NCI-H69 (cell line): Measurements from ENCODE around the gene TUBGCP6.
"Not testable (repeated sequence)": the region's sequence is repeated elsewhere in the genome, so short reads cannot be mapped to it uniquely, and the experiment has no call there.

Experiments
- DNase-seq: peaks from one replicate; lab custom pipeline; 2025; lab: John Stamatoyannopoulos, UW

Gene TUBGCP6

DNA sequence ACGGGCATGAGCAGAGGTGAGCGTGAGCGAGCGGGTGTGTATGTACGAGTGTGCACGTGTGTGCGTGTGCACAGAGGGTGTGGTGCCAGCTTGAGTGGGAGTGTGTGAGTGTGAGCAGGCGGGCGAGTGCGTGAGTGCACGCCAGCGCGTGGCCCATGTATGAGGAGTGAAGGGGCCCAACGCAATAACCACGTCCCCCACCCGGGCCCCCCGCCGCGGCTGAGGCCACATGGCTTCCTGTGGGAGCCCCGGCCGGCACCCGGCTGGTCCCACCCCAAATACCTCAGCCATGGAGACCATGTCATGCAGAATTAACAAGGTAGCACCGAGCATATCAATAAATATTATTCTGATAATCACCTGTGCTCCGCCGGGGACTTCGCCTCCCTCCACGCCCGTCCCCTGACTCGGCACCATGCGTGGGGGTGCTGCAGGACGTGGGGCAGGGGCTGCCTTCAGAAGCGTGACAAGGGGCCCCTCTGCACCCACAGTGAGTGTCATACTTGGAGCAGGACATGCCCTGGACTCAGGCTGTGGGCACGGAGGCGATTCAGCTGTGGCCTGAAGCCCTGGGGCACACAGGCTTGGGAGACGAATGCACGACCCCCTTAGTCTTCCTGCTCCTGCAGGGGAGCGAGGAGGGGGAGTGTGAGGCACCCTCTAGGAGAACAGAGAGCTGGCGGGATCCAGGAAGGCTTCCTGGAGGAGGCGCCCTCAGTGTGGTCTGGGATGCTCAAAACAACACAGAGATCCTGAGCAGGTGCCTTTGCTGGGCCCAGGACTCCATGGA is 64.7 kb downstream of the TUBGCP6 start:
- no peak for DNase-seq

- no peak for DNase-seq
Measured at GRCh38 chr22:50178871-50179869, 65.7 kb downstream of the TUBGCP6 start.

GRCh38 chr22:50178471-50178864 is 66.4 kb downstream of the TUBGCP6 start:
- no peak for DNase-seq

GRCh38 chr22:50177537-50178470 is 67.0 kb downstream of the TUBGCP6 start:
- DNase-seq = no peak

GRCh38 chr22:50176850-50177536 is 67.8 kb downstream of the TUBGCP6 start:
- no peak for DNase-seq

GRCh38 chr22:50175921-50176849 is 68.6 kb downstream of the TUBGCP6 start:
- no peak for DNase-seq

DNA sequence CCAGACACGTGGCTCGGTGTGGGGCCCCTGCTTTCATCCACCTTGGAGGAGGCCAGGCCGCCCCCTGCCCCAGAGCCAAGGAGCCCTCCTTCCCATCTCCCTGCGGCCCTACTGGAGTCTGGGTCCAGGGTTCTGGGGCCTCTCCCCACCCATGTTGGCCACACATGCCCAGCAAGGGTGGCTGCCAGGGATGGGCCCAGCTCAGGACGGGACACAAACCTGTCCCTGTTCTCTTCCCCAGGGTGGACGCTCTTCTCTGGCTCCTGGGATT is 69.7 kb downstream of the TUBGCP6 start:
- no peak for DNase-seq

GRCh38 chr22:50174382-50175190 is 70.2 kb downstream of the TUBGCP6 start:
- DNase-seq = no peak

- no peak for DNase-seq
Measured at GRCh38 chr22:50173983-50174355, 70.9 kb downstream of the TUBGCP6 start.

DNA sequence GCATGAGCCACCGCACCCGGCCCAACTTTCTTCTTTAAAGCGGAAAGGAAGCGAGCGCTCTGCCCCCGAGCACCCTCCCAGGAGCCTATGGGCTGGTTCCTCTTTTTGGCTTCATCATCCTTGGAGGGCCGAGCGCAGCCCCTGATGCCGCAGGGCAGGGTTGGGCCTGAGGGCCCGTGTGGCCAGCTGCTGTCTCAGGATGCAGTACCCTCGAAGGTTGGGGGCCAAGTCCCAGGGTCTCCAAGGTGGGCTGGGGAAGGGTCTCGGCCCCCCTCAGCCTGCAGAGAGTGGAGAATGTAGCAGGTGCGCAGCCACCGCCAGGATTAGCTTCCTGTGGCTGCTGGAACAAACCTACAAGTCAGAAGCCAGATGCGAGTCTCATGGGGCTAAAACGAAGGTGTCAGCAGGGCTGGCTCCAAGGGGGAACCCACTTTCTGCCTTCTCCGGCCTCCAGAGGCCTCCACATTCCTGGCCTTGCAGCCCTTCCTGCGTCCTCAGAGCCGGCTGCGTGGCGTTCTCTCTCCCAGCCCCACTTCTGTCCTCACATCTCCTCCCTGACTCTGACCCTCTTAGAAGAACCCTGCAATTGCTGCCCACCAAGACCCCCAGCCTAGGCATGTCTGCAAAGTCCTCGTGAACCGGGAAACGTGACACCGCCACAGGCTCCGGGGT is 71.4 kb downstream of the TUBGCP6 start:
- DNase-seq = no peak

GRCh38 chr22:50171965-50172421 is 72.8 kb downstream of the TUBGCP6 start:
- DNase-seq = no peak

- DNase-seq = no peak
Measured at GRCh38 chr22:50171319-50171964, 73.4 kb downstream of the TUBGCP6 start.

GRCh38 chr22:50170453-50171318 is 74.1 kb downstream of the TUBGCP6 start, which contains the start of gene PANX2:
TSS of gene PANX2 (plus strand) at chr22:50170731. CDS start at chr22:50170731, 0 bp downstream.
- peak; percentile 70 for DNase-seq

DNA sequence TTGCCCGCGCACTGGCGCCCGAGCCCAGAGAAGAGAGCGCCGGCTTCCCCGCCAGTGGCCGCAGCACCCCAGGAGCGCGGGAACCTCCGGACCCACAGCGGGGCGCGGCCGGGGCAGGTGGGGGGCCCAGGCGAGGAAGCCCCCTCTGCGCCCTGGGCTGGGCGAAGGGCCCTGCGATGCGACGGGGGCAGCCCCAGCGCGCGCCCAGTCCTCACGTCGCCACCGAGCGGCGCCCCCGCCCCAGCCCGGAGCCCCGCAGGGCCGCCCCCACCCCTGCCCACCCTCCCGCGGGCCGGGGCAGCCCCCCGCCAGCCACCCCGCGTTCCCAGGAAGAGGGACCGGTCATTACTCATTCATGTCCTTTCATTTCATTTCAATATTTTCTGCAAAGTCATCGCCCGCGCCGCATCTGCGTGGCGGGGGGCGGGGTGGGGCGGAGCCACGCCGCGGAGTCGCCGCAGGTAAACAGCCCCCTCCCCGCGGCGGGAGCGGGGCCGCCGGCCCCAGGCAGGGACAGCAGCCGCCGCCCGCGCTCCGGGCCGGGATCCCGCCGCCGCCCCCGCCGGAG is 75.0 kb downstream of the TUBGCP6 start:
- DNase-seq = peak; percentile 77

DNA sequence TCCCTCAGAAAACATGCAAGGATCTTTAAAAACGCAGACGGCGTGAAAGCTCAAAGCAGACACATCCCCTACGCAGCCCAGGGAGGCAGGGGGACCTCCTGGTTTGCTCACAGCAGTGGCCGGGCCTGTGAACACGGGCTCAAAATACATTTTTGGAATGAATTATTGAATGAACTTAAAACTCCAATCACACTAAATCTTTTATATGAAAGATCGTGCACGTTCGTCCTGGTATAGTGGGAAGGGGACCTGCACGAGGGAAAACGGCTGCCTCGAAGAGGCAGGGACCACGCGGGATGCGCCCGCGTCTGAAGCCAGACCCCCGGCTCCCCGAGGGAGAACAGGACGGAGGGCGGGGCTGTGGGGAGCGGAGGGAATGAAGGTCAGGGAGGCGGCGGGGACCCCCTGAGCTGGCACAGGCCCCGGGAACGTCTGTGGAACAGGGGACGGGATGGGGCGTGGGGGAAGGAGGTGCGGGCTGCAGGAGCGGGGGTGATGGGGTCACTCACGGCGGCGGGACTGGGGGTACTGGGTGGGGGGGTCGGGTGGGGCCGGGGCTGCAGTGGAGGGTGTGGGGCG is 75.6 kb downstream of the TUBGCP6 start:
- DNase-seq = no peak

DNA sequence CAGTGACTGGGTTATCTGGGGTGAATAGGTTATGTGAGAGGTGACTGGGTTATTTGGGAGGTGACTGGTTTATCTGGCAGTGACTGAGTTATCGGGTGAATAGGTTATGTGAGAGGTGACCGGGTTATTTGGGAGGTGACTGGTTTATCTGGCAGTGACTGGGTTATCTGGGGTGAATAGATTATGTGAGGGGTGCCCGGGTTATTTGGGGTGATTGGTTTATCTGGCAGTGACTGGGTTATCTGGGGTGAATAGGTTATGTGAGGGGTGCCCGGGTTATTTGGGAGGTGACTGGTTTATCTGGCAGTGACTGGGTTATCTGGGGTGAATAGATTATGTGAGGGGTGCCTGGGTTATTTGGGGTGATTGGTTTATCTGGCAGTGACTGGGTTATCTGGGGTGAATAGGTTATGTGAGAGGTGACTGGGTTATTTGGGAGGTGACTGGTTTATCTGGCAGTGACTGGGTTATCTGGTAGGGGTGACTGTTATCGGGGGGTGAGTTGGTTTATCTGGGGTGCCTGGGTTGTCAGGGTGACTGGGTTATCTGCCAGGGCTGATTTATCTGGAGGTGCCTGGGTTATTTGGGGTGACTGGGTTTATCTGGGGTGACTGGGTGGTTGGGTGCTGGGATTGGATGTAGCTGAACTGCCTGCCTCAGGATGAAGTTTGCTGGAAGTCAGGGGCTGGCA is 76.2 kb downstream of the TUBGCP6 start:
- DNase-seq = not testable (repeated sequence)
